ENCODE results near the gene TRIM66.

The TRIM66 gene

DNA sequence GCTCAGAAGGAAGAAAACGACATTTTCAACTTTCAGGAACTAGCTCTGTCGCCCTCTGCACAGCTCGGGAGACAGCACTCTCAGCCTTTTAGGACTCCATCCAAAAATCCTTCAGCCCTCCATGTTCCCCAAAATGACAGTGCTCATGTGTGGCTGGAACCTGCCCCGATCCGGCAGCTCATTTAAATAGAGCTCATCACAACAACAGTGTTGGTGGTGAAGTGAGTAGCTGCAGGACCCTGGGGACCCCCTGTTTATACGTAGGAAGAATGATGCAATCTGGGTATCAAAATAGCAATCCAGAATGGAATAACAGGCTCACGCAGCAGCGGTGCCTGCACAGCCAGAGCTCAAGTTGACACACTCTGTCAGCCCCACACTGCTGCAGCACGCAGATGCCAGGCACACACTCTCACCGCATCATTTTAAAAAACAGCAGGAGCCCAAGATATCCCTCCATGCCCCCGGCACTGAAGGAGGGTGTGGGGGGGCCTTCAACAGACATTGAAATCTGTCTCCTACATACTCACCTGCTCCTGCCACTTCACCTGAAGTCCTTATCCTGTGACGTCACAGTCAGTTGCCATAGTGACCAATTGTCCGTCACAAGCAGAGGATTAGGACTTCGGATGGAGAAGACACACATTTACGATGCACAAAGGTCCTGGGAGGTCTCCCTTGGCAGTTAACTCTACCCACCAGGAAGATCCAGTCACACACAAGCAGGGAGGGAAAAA, 24.0 kb downstream of the TRIM66 start:
- in situ Hi-C loops (cut with MboI; ENCODE audit: low sequenced_read_pairs), result no loop called here

DNA sequence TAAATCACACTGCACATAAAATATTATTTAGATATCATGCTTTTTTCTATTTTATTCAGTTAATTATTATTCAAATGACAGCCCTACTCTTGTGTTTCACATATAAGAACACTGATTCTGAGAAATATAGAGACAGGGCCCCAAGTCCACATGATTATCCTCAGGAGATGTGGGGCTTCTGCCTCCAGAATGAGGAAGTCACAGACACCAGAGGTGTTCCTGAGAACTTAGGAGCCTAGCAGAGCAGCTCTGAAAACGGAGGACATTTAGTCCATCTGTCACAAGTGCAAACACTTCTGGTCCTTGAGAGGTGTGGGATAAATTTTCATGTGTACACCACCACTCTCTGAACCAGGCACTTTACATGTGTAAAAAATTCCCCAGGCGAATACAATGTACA, 26.2 kb downstream of the TRIM66 start:
- in situ Hi-C loops (cut with MboI; ENCODE audit: low sequenced_read_pairs), result no loop called here

DNA sequence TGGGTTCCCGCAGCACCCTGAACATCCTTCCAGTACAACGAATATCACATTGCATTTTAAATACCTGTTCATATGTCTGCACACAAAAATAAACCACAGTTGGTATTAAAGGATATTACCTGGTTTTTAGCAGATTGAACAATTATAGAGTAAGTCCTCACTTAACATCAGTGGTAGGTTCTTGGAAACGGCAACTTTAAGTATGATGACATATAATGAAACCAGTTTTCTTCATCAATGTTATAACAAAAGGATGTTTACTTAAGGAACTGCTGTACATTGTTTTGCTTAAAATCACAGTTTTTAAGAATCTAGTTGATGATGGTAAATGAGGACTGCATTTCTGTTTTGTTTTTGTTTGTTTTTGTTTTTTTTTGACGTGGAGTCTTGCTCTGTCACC, 28.0 kb downstream of the TRIM66 start:
- in situ Hi-C loops (cut with MboI; ENCODE audit: low sequenced_read_pairs), result no loop called here

DNA sequence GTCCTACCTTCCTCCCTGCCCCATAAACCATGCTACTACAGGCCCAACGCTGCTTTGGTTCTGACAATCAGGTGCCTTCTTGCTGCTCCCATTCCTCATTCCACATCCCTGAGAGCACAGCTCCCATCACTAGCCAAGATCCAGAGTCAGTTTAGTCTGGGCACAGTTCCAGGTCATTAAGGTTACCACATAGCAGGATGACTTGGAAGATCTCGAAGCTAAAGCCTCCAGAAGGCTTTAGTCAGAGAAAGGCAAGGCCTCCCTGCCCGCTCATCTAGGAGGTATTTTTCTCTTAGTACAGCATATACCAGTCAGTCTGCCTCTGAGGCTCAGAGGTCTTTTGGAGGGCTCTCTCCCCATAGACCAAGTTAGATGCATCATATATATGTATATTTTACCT, 30.3 kb downstream of the TRIM66 start:
- in situ Hi-C loops (cut with MboI; ENCODE audit: low sequenced_read_pairs), result no loop called here

DNA sequence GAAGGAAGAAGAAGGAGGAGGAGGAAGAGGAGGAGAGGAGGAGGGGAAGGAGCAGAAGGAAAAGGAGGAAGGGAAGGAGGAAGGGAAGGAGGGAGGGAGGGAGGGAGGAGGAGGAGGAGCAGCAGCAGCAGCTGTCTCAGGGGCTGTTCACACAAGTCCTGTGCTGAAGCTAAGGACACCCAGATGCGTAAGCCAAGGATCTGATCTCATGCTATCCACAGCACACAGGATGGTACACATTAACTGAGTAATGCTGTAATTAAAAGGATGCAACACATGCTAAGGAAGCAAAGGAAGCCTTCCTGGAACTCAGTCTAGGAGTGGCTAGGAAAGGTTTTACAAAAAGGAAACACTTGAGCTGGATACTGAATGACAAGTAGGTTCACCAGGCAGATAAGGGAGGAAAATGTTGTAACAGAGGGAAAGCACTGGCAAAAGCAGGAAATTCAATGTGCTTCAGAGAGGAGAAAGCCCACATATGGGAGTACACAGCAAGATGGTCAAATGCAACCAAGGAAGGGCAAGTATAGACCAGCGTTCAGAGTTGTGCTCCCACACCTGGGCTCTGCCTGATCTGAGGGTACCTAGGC, 32.0 kb downstream of the TRIM66 start:
- in situ Hi-C loops (cut with MboI; ENCODE audit: low sequenced_read_pairs), result no loop called here

DNA sequence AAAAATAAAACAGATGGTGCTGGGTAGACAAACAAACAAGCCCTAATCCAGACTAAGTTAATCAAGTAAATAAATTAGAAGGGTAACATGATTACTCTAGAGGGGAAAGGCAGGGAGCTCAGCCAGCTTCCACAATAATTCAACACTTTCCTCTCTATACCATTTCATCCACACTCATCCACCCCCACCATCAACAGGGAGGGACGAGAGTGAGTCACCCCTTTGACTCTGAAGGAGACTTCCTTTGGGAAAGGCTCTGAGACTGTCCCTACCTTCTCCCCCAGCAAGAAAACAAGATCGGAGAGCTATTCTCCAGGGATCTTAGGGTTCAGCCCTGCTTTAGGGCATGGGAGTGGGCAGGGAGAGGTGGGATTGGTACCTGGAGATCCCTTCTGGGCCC, 33.1 kb downstream of the TRIM66 start:
- in situ Hi-C loops (cut with MboI; ENCODE audit: low sequenced_read_pairs), result no loop called here

DNA sequence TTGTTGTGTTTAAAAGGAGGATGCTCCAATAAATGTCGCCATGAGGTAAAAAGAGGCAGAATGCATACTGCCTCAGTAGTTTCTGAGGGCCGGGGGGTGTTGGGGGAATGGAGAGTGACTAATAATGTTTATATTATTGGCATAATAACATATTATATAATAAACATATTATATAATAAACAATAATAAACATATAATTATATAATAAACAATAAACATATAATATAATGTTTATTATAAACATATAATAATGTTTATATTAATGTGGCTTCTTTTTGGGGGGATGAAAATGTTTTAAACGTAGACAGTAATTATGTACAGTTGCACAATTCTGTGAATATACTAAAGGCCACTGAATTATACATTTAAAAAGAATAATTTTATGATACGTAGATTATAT, 35.6 kb downstream of the TRIM66 start:
- in situ Hi-C loops (cut with MboI; ENCODE audit: low sequenced_read_pairs), result no loop called here

DNA sequence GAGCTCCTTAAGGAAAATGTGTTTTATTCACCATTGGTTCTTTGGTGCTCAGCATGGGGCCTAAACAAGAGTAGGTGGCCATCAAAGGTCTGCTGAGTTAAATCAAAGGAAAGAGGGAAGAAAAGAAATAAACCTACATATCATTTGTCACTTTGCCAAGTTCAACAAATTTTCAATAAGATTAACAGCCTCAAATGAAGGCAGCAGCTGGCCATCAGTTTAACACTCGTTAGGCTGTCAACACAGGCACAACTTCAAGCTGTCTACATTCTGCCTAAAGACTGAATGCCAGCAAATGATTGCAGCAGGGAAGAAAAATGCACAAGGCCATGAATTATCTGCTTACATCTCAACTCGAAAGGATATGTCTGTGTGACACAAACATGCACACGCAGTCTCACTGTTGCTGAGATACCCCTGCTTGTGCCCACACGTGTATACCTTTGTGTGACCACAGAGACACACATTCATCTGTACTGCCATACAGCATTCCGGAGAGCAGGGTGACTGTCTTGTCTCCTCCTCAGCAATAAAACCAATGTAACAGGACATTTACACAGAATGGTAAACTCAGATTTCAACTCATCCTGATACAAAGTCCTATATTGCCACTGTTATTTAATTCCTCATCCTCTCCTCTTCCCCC, 40.1 kb downstream of the TRIM66 start:
- in situ Hi-C loops (cut with MboI; ENCODE audit: low sequenced_read_pairs), result no loop called here

DNA sequence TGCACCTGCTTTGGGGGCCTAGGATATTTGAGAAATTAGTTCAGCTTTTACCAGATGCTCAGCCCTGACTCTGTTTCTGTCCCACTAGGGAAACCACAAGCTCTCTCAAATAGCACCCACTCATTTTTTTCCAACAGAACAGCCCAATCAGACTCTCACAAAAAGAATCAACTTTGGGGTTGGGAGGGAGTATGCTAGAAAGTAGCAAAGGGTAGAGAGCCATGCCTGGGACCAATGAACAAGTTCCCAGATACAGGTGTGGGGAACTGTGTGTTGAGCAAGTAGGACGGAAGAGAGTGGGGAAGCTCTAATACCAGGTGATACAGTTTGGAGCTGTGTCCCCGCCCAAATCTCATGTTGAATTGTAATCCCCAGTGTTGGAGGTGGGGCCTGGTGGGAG, 41.1 kb downstream of the TRIM66 start:
- in situ Hi-C loops (cut with MboI; ENCODE audit: low sequenced_read_pairs), result no loop called here

DNA sequence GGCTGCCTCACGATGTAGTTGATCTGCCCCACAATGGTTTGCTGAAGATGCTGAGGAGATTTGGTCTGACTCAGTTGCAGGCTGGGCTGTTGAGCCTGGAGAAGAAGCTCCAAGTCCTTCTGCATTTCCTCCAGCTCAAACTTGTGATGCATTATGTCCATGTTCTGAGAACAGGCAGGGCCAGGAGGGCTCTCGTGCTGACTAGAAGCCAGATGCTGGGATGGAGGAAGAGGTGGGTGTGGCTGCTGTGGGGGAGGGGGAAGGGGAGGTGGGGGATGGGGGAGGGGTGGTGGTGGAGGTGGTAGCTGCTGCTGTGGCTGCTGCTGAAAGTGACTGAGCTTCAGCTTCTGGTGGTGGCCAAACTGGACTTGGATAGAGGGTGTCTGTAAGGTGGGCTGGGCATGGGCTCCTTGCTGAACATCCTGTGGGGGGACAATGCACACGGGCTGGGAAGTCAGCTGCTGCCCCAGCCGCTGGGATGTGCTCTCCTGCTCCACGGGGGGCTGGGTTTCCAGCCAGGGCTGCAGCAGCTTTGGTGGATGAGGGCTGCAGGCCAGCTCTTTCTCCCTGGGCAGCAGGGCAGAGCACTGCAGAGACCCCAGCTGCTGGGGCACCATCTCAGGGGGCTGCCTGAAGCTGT, 42.1 kb downstream of the TRIM66 start:
- in situ Hi-C loops (cut with MboI; ENCODE audit: low sequenced_read_pairs), result no loop called here

DNA sequence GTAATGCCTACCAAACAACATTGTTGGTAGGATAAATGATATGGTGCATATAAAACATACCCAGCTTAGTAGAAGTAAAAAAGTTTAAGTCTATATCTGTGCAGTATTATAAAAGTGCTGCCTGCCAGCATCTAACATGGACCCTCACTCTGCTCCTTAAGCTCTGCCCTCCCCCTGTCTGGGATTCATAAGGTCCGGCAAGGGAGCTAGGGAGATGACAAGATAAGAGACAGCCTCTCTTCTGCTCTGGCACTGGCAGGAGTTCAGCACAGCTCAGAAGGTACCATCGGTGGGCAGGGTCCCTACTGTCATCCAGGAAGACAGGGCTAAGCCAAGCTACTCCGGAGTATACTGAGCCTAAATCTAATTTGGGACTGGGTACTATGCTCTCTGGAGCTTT, 42.8 kb downstream of the TRIM66 start:
- in situ Hi-C loops (cut with MboI; ENCODE audit: low sequenced_read_pairs), result no loop called here

DNA sequence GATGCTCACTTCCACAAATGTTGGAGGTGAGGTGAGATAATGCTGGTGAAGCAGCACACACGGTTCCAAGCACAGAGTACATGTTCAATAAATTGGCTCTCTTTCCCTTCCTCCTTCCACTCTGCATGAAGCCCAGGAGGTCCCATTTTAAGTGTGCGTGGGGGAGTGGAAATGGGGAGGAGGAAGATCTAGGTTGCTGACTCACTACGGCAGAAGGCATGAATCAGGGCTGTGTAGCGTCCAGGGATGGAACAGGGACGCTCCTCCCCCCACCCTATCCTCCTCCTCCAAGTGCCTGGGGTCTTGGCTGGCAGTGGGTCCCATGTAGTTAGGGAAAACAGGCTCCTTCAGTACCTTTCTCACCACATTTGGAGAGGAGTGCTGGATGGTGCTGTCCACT, 44.2 kb downstream of the TRIM66 start:
- in situ Hi-C loops (cut with MboI; ENCODE audit: low sequenced_read_pairs), result no loop called here

DNA sequence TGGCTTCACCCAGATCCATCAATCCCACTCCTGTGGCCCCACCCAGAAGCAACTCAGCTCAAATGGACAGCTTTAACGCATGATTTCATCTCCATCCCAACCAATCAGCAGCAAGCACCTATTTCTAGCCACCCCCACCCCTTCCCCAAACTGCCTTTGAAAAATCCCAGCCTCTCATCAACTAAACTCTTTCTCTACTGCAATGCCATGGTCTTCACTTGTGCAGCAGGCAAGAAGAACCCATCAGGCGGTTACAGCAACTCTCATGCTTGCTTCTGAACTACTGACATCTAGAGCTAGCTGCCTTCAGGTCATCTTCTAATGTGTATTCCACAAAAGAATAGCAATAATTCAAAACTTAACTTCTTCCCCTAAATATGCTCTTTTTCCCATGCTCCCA, 46.3 kb downstream of the TRIM66 start:
- in situ Hi-C loops (cut with MboI; ENCODE audit: low sequenced_read_pairs), result no loop called here

DNA sequence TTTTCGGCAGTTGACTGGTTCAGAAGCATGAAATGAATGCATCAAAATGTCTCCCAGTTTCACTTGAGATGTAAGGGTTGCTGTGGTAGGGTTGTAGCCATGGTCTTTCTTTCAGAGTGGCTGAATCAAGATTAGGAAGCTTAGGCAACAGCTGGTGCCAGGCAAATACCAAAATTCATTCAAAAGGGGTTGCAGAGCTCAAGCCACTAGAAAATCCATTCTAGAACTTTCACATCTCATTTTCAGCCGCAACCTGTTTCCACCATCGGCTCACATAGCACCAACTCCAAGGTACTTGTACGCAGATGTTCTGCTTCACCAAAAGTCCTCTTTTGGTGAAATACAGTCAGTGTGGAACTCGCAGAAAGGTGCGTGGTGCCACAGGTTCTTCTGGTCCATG, 48.0 kb downstream of the TRIM66 start:
- in situ Hi-C loops (cut with MboI; ENCODE audit: low sequenced_read_pairs), result no loop called here

DNA sequence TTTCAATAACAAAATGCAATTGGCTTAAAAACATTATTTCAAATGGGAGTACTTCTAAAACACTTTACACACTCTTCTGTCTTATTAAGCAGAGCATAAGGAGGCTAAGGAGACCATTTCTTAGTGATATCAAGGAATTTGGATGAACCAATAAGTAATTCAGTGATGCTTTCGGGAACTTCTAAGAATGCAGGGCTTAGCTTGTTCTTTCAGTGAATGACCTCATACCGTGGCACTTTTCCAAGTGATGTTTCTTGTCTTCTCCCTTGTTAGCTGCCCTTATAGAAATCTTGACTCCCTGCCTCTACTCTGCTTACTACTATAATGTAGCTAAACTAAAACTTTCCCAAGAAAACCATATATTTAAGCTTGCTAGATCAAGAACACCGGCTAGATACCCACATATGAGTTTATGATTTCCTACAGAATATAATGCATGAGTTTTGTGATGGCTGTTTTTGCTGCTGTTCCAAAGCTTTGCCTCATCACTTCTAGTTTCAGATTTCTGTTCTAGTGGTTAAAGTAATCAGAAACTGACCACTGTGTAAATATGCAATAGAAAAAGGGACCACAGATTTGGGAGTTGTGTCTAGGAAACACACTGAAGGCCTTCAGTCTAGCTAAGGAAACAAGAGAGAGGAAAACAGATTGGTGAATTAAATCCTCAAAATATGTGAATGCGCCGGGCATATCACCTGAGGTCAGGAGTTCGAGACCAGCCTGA, 50.9 kb downstream of the TRIM66 start:
- in situ Hi-C loops (cut with MboI; ENCODE audit: low sequenced_read_pairs), result no loop called here

DNA sequence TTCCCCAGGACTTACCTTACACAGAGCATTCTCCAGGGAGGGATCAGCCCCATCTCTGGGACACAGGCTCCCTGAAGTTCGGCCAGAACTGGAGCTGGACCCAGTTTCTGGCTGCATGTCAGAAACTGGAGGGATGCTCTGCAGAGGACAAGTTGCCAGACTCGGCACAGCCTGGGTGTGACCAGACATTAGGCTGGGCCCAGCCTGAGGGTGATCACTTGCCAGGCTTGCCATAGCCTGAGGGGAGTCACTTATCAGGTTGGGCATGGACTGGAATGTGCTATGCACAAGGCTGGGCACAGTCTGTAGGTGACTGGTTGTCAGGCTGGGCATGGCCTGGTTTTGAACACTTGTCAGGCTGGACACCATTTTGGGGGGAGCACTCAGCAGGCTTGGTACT, 57.8 kb downstream of the TRIM66 start:
- in situ Hi-C loops (cut with MboI; ENCODE audit: low sequenced_read_pairs), result no loop called here

DNA sequence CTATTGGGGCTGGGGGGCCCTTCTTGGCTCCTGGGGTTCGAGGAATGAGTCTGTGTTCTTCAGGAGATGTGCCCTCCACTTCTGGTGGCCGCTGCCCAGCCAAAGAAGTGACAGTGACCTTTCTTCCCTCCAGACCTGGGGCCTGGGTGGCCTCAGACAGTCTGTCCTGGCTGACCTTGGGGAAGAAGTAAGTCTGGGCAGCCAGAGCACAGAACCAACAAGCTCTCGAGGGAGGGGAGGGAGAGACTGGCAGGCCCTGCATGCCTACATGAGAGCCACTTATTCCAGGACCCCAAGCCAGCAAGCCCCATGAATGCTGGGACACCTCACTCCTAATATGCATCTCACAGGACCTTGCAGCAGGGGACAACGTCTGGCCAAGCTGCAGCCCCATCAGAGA, 61.3 kb downstream of the TRIM66 start:
- in situ Hi-C loops (cut with MboI; ENCODE audit: low sequenced_read_pairs), result no loop called here

DNA sequence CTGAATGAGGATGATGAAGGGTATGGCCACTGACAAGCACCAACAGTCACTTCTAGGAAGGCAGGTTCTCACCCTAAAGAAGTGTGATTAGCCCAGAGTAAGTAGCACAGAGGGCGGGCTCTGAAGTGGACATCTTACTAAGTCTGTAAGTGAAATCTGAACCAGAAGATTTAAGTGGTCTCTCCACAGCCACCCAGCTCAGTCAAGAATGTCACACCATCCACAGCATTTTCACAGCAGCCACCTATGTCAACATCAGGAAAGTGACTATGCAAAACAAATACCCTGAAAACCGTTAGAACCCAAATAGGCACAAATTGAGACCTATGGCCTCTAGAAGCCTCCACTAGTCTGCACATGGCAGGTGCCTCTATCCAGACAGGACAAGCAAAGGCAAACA, 65.4 kb downstream of the TRIM66 start:
- in situ Hi-C loops (cut with MboI; ENCODE audit: low sequenced_read_pairs), result no loop called here

DNA sequence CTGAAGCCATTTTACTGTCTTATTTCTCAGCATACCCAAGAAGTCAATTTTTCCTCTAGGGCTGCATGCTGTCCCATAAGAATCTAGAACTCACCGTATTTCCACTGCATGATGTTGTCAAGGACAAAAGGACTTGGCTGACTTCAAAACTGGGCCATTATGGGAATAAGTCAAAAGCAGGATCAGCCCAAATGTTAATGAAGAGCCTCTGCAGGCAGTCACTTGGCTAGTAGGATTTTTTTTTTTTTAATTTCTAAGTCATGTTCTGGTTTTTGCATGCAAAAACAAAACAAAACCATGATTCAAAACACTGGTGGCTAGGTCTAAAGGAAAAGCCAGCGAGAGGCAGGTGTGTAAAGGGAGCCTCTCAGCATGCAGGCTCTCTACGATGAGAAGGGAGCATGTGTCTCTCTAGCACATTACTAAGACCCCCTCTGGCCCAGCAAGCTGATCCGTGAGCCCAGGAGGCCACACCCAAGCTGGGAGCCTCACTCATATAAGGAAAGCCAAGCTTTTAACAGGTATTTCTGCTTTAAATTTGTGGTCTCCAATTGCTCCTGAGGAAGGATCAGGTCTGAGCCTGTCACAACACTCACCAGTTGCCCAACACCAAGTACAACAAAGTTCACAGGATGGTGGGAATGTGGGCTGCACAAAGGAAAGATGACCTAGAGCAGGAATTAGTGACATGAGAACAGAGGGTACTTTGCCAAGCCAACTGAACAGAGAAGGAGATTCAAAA, 67.0 kb downstream of the TRIM66 start:
- in situ Hi-C loops (cut with MboI; ENCODE audit: low sequenced_read_pairs), result no loop called here

DNA sequence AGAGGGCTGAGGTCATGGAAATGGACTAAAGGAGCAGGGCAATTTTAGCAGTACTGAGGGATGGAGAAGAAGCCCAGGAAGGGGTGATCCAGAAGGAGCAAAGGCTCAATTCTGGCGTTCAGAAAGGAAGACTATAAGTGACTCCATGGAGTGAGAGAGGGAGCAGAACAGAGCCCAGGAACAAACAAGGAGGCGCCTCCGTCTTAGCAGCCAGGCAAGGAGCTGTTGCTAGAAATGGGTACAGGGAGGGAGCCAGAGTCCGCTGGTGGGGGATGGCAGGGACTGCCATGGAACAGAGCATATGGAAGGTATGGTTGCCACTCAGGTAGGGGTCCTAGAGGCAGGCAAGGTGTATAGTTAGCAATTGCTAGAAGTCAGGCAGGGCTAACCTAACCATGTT, 68.0 kb downstream of the TRIM66 start:
- in situ Hi-C loops (cut with MboI; ENCODE audit: low sequenced_read_pairs), result no loop called here

DNA sequence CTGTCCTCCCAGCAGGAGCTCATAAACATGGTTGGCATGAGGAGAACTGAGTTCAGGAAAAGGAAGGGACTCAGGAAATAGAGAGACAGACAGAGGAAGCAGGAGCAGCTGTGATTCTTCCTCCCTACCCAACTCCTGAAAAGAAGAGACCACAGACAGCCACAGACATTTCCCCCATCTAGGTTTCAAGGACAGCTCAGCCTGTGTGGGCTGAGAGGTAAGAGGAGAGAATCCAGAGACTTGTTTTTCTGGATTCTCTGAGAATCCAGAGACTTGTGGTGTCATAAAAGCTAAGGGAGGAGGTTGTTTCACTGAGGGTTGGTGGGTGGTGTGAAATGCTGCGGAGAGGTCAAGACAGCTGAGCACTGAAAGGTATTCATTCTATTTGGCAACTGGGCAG, 69.4 kb downstream of the TRIM66 start:
- in situ Hi-C loops (cut with MboI; ENCODE audit: low sequenced_read_pairs), result no loop called here
